Cardiac fibroblast (primary cell): ENCODE data around the gene MTMR4.
"Not testable (repeated sequence)": the region's sequence is repeated elsewhere in the genome, so short reads cannot be mapped to it uniquely, and the experiment has no call there.

Experiments used
- DNase-seq, 2 donors: peaks; one replicate each; pipeline versions ENCODE4 v3.0.0 to v3.0.0-alpha.2; 2010; ENCODE audit warnings: low read depth in 2 of 2
- H3K4me3 ChIP-seq, 2 donors: replicated peaks in 1 of 2; 1 replicate in 1 of 2; 2 replicates in 1 of 2; pipeline ENCODE4 v1.5.1; 2011; ENCODE audit warnings: low read depth in 2 of 2, low read length in 2 of 2, mild to moderate bottlenecking in 2 of 2, moderate library complexity in 1 of 2
- CTCF ChIP-seq: IDR thresholded peaks from one replicate; pipeline ENCODE4 v1.5.1; 2011; ENCODE audit warnings: low read depth, mild to moderate bottlenecking, low read length, inconsistent platforms

Gene MTMR4

GRCh38 chr17:58487589-58488427, 26.6 kb downstream of the MTMR4 start, which contains the start of gene HSF5:
HSF5 (minus strand) TSS chr17:58488408; CDS start chr17:58488274, 134 bp downstream.
- TF ChIP-seq CTCF: no peak
- DNase-seq: peak in 1 of 2 donors; percentile 16
- no peak within 1 kb of the TSS for H3K4me3 ChIP-seq

- H3K4me3 ChIP-seq: no peak overlapping the region
- TF ChIP-seq CTCF: no peak
- DNase-seq: no peak
These were observed 29.8 kb downstream of the MTMR4 start for GRCh38 chr17:58484600-58484999.

- not testable (repeated sequence) for DNase-seq, H3K4me3 ChIP-seq
These were observed 32.6 kb downstream of the MTMR4 start for GRCh38 chr17:58481798-58482197.

GRCh38 chr17:58480090-58480489, 34.3 kb downstream of the MTMR4 start:
- no peak overlapping the region for H3K4me3 ChIP-seq
- DNase-seq: no peak
- no peak for TF ChIP-seq CTCF

GRCh38 chr17:58476812-58477211, 37.6 kb downstream of the MTMR4 start:
- no peak for TF ChIP-seq CTCF
- no peak overlapping the region for H3K4me3 ChIP-seq
- DNase-seq: no peak

- TF ChIP-seq CTCF: no peak
- no peak for DNase-seq
- no peak overlapping the region for H3K4me3 ChIP-seq
These were observed 38.5 kb downstream of the MTMR4 start for GRCh38 chr17:58475985-58476384.

GRCh38 chr17:58470356-58470755, 44.1 kb downstream of the MTMR4 start:
- no peak for TF ChIP-seq CTCF
- no peak overlapping the region for H3K4me3 ChIP-seq
- DNase-seq: no peak
